HG03045 (cell line): ENCODE results near the gene HSPG2.

Source experiments
- ATAC-seq: cut with Tn5 transposase; IDR thresholded peaks from one replicate; pipeline ENCODE4 v1.9.1; 2021; ENCODE audit warnings: mild to moderate bottlenecking, moderate library complexity; ENCODE audit not compliant: unreplicated experiment

HSPG2 gene

GRCh38 chr1:21849909-21850576 lies 87.1 kb downstream of the HSPG2 start:
- no peak for ATAC-seq

- ATAC-seq, result no peak
These were observed 88.5 kb downstream of the HSPG2 start for GRCh38 chr1:21848524-21849174.

- no peak for ATAC-seq
These were observed 89.6 kb downstream of the HSPG2 start for GRCh38 chr1:21847223-21848205.

- no peak for ATAC-seq
These were observed 91.2 kb downstream of the HSPG2 start for GRCh38 chr1:21845646-21846641.

GRCh38 chr1:21843996-21844395 lies 93.1 kb downstream of the HSPG2 start:
- ATAC-seq, result no peak

GRCh38 chr1:21843208-21843607 lies 93.9 kb downstream of the HSPG2 start:
- ATAC-seq, result no peak

- no peak for ATAC-seq
These were observed 94.4 kb downstream of the HSPG2 start for GRCh38 chr1:21842606-21843162.

- no peak for ATAC-seq
These were observed 95.2 kb downstream of the HSPG2 start for GRCh38 chr1:21841852-21842466.

DNA sequence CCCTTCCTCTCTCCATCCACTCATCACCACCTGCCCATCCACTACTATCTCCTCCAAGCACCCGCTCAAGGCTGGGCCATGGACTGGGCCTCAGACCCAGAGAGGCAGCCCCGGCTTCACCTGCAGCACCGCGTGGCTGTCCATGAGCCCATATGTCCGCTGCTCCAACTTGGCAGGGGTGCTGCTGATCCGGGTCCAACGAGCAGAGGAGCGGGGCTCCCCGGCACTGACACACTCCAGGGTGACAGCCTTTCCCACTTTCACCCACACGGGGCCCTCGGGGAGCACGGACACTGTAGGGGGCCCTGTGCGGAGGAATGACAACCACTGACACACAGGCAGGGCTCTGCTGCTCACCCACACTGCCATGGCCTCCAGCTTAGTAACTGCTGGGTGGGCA lies 96.1 kb downstream of the HSPG2 start:
- no peak for ATAC-seq

DNA sequence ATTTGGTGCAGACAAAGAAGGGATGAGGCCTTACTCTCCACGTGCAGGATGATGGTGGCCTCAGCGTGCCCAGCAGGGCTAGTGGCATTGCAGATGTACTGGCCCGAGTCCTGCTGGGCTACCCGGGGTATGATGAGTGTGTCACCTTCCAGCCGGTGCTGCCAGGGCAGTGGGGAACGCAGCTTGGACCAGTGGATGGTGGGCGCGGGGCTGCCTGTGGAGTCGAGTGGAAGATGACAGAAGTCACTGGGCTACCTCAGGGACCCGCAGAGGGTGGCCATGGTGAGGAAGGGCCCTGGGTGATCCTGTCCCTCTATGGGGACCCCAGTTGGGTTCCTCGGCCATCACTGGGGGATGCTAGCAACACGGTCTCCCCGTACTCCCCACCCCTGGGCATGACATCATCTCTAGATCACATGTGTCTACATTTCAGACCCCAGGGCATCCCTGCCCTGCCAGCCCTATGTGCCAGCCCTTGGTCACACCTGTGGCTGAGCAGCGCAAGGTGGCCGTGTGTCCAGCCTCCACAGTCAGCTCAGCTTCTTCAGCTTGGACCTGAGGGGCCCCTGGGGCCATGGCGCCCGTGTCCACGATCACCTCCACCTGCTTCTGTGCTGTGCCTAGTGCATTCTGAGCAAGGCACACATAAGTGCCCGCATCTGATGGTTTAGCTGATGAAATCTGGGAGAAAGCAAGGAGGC lies 97.6 kb downstream of the HSPG2 start:
- ATAC-seq, result no peak

- no peak for ATAC-seq
These were observed 98.6 kb downstream of the HSPG2 start for GRCh38 chr1:21838359-21839157.

- no peak for ATAC-seq
These were observed 99.6 kb downstream of the HSPG2 start for GRCh38 chr1:21837476-21837875.

DNA sequence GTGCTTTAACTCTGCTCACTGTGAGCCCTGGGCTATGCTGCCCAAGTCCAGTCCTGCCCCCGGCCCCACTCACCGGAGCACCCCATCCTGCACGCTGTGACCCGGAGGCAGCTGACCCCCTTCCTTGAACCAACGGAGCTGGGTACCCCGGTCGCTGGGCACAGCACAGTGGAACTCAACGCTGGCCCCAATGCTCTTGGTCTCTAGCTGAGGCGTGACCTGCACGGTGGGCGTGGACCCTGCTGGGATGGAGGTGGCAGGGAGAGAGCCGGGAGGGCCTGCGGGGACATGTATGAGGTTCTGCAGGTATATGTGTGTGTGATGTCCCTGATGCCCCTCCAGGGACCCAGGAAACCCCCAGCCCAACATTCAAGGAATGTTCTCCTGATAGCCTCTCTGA lies 100.4 kb downstream of the HSPG2 start:
- no peak for ATAC-seq

DNA sequence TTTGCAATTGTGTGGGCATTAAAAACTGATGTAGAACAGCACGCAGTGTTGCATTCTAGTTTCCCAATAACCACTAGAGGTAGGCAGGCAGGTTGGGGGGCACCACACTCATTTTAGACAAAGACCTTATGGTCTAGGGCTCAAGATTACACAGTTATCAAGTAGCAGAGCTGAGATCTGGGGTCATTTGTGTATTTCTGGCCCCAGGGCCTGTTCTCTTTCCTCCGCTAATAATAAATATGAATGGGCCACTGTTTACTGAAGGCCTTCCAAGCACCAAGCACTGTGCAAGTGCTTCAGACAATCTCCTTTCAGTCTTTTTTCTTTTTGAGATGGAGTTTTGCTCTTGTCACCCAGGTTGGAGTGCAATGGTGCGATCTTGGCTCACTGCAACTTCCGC lies 101.1 kb downstream of the HSPG2 start:
- no peak for ATAC-seq

GRCh38 chr1:21834666-21835065 lies 102.4 kb downstream of the HSPG2 start:
- ATAC-seq, result no peak

GRCh38 chr1:21834094-21834493 lies 103.0 kb downstream of the HSPG2 start:
- ATAC-seq, result no peak

DNA sequence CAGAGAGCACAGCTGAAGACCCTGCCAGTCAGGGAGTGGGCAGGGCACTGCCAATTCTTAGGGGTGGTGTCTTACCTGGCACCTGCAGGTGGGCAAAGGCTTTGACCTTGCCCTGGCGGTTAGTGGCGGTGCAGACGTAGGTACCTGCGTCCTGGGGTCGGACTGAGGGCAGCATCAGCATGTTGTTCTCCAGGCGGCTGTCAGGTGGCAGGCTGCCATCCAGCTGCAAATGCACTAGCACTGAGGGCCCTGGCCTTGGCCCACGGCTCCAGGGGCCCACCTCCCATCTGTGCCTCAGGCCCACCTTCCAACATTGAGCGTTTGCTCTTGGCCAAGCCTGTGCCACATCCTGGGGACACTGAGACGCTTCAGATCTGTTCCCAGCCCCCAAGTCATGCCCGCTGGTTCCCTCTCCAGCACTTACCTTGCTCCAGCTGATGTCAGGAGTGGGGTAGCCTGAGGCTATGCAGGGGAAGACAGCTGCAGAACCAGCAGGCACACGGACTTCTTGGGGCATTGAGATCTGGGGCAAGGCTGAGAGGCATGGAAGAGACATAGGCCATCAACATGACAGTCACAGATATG lies 103.6 kb downstream of the HSPG2 start:
- no peak for ATAC-seq

GRCh38 chr1:21831454-21831970 lies 105.6 kb downstream of the HSPG2 start:
- ATAC-seq, result no peak
